ENCODE measurements around the gene LPAR1.

The LPAR1 gene

DNA sequence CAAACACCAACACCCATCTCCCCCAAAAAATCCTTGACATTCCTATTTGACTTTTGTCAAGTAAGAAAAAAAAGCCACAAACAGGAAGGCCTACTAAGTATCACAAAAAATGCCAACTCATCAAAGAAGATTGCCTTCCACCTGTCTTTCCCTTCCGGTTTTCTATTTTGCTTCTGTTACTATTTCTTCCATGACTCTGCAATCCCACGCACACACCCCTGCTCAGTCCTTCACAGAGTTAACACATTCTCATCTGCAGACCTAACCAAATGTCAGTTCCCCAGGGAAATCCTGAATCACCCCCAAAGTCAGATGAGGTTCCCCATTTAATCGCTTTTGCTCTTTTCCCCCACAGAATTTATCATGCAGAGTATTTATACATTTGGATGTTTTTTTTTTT lies 15.1 kb downstream of the LPAR1 start:
- ChIA-PET POLR2A (no interaction called here), CTCF (interaction anchor here (0.6 kb wide), 1 partner anchor 1244 kb away, joined by 3 read pairs; no protein-coding TSS in a partner anchor)
- Histone ChIP-seq H3K4me3 (ENCODE audit: low read depth, low read length) (no peak overlapping the region), H3K27ac (ENCODE audit: extremely low read depth, low read depth, low read length) (no peak overlapping the region), H3K36me3 (ENCODE audit: control insufficient read depth in 2 of 2, insufficient read depth in 1 of 2, low read length in 2 of 2) (no peaks in the 10 kb centered on the region), H3K4me1 (ENCODE audit: control insufficient read depth, insufficient read depth, low read length) (no peaks in the 10 kb centered on the region), H3K9me3 (ENCODE audit: control insufficient read depth, insufficient read depth, low read depth, low read length) (no peaks in the 10 kb centered on the region)
- TF ChIP-seq ZNF830 (tag by site-specific recombination; IDR thresholded peaks at IDR 0.05; ENCODE audit: low read depth) = no peak
- TF ChIP-seq ZFP3 (tag by site-specific recombination; IDR thresholded peaks at IDR 0.05; ENCODE audit: low read depth) = no peak
- TF ChIP-seq ZNF341 (tag by site-specific recombination; IDR thresholded peaks at IDR 0.05; ENCODE audit: low read depth) = no peak
- TF ChIP-seq ZNF621 (tag by site-specific recombination; IDR thresholded peaks at IDR 0.05) = no peak
- no peak for TF ChIP-seq GLI4 (tag by site-specific recombination; IDR thresholded peaks at IDR 0.05)
- no peak for TF ChIP-seq ZNF350 (tag by site-specific recombination; IDR thresholded peaks at IDR 0.05)
- TF ChIP-seq, protein P1, sequence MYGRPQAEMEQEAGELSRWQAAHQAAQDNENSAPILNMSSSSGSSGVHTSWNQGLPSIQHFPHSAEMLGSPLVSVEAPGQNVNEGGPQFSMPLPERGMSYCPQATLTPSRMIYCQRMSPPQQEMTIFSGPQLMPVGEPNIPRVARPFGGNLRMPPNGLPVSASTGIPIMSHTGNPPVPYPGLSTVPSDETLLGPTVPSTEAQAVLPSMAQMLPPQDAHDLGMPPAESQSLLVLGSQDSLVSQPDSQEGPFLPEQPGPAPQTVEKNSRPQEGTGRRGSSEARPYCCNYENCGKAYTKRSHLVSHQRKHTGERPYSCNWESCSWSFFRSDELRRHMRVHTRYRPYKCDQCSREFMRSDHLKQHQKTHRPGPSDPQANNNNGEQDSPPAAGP (tag by site-specific recombination; IDR thresholded peaks at IDR 0.05) = no peak
- TF ChIP-seq YY1 (tag by site-specific recombination; IDR thresholded peaks at IDR 0.05) = no peak
- TF ChIP-seq, protein P2, sequence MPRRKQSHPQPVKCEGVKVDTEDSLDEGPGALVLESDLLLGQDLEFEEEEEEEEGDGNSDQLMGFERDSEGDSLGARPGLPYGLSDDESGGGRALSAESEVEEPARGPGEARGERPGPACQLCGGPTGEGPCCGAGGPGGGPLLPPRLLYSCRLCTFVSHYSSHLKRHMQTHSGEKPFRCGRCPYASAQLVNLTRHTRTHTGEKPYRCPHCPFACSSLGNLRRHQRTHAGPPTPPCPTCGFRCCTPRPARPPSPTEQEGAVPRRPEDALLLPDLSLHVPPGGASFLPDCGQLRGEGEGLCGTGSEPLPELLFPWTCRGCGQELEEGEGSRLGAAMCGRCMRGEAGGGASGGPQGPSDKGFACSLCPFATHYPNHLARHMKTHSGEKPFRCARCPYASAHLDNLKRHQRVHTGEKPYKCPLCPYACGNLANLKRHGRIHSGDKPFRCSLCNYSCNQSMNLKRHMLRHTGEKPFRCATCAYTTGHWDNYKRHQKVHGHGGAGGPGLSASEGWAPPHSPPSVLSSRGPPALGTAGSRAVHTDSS (tag by site-specific recombination; IDR thresholded peaks at IDR 0.05) = no peak
- TF ChIP-seq ZNF664 (tag by site-specific recombination; IDR thresholded peaks at IDR 0.05) = no peak
- TF ChIP-seq, protein P3, sequence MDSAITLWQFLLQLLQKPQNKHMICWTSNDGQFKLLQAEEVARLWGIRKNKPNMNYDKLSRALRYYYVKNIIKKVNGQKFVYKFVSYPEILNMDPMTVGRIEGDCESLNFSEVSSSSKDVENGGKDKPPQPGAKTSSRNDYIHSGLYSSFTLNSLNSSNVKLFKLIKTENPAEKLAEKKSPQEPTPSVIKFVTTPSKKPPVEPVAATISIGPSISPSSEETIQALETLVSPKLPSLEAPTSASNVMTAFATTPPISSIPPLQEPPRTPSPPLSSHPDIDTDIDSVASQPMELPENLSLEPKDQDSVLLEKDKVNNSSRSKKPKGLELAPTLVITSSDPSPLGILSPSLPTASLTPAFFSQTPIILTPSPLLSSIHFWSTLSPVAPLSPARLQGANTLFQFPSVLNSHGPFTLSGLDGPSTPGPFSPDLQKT (IDR thresholded peaks at IDR 0.05; ENCODE audit: borderline replicate concordance, low read depth, low read length) = no peak
- no peak for TF ChIP-seq SCRT2 (tag by site-specific recombination; IDR thresholded peaks at IDR 0.05)
- TF ChIP-seq ZNF660 (tag by site-specific recombination; IDR thresholded peaks at IDR 0.05) = no peak
- TF ChIP-seq ZNF548 (tag by site-specific recombination; IDR thresholded peaks at IDR 0.05) = no peak

DNA sequence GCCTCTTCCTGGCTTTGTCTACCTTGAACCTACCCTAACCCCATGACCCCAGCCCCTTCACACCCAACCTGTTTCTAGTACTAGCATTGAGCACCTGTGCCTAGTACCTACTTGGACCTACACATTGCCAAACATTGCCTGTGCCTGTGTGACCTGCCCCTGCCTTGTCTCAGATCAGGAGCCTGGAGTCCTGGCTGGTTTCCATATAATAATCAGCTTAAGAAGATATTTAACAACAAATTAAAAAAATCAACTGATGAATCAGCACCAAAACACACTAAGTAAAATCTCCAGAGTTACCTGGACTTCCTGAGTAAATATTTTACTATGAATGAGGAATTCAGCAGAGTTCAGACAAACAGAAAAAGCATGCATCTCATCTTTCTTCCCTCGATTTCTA lies 17.7 kb downstream of the LPAR1 start:
- ChIA-PET CTCF (no interaction called here), POLR2A (no interaction called here)
- Histone ChIP-seq H3K27ac (ENCODE audit: extremely low read depth, low read depth, low read length) (no peak overlapping the region), H3K4me3 (ENCODE audit: low read depth, low read length) (no peak overlapping the region), H3K36me3 (ENCODE audit: control insufficient read depth in 2 of 2, insufficient read depth in 1 of 2, low read length in 2 of 2) (no peaks in the 10 kb centered on the region), H3K9me3 (ENCODE audit: control insufficient read depth, insufficient read depth, low read depth, low read length) (no peaks in the 10 kb centered on the region), H3K4me1 (ENCODE audit: control insufficient read depth, insufficient read depth, low read length) (0 out of 2 replicates have a peak, but pooled peaks cover 2% of the 10 kb centered on the region)
- TF ChIP-seq ZNF433 (tag by site-specific recombination; IDR thresholded peaks at IDR 0.05; ENCODE audit: low read depth) (no peak), ZNF274 (IDR thresholded peaks at IDR 0.05; ENCODE audit: low read length) (no peak), ZNF274 (tag by site-specific recombination; IDR thresholded peaks at IDR 0.05; ENCODE audit: borderline replicate concordance) (no peak), ZFP37 (tag by site-specific recombination; IDR thresholded peaks at IDR 0.05) (no peak)
- TF ChIP-seq, protein P4, sequence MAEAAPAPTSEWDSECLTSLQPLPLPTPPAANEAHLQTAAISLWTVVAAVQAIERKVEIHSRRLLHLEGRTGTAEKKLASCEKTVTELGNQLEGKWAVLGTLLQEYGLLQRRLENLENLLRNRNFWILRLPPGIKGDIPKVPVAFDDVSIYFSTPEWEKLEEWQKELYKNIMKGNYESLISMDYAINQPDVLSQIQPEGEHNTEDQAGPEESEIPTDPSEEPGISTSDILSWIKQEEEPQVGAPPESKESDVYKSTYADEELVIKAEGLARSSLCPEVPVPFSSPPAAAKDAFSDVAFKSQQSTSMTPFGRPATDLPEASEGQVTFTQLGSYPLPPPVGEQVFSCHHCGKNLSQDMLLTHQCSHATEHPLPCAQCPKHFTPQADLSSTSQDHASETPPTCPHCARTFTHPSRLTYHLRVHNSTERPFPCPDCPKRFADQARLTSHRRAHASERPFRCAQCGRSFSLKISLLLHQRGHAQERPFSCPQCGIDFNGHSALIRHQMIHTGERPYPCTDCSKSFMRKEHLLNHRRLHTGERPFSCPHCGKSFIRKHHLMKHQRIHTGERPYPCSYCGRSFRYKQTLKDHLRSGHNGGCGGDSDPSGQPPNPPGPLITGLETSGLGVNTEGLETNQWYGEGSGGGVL (tag by site-specific recombination; IDR thresholded peaks at IDR 0.05) = no peak
- TF ChIP-seq, protein P5, sequence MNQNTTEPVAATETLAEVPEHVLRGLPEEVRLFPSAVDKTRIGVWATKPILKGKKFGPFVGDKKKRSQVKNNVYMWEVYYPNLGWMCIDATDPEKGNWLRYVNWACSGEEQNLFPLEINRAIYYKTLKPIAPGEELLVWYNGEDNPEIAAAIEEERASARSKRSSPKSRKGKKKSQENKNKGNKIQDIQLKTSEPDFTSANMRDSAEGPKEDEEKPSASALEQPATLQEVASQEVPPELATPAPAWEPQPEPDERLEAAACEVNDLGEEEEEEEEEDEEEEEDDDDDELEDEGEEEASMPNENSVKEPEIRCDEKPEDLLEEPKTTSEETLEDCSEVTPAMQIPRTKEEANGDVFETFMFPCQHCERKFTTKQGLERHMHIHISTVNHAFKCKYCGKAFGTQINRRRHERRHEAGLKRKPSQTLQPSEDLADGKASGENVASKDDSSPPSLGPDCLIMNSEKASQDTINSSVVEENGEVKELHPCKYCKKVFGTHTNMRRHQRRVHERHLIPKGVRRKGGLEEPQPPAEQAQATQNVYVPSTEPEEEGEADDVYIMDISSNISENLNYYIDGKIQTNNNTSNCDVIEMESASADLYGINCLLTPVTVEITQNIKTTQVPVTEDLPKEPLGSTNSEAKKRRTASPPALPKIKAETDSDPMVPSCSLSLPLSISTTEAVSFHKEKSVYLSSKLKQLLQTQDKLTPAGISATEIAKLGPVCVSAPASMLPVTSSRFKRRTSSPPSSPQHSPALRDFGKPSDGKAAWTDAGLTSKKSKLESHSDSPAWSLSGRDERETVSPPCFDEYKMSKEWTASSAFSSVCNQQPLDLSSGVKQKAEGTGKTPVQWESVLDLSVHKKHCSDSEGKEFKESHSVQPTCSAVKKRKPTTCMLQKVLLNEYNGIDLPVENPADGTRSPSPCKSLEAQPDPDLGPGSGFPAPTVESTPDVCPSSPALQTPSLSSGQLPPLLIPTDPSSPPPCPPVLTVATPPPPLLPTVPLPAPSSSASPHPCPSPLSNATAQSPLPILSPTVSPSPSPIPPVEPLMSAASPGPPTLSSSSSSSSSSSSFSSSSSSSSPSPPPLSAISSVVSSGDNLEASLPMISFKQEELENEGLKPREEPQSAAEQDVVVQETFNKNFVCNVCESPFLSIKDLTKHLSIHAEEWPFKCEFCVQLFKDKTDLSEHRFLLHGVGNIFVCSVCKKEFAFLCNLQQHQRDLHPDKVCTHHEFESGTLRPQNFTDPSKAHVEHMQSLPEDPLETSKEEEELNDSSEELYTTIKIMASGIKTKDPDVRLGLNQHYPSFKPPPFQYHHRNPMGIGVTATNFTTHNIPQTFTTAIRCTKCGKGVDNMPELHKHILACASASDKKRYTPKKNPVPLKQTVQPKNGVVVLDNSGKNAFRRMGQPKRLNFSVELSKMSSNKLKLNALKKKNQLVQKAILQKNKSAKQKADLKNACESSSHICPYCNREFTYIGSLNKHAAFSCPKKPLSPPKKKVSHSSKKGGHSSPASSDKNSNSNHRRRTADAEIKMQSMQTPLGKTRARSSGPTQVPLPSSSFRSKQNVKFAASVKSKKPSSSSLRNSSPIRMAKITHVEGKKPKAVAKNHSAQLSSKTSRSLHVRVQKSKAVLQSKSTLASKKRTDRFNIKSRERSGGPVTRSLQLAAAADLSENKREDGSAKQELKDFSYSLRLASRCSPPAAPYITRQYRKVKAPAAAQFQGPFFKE (tag by site-specific recombination; IDR thresholded peaks at IDR 0.05; ENCODE audit: borderline replicate concordance) = no peak
- TF ChIP-seq, protein P6, sequence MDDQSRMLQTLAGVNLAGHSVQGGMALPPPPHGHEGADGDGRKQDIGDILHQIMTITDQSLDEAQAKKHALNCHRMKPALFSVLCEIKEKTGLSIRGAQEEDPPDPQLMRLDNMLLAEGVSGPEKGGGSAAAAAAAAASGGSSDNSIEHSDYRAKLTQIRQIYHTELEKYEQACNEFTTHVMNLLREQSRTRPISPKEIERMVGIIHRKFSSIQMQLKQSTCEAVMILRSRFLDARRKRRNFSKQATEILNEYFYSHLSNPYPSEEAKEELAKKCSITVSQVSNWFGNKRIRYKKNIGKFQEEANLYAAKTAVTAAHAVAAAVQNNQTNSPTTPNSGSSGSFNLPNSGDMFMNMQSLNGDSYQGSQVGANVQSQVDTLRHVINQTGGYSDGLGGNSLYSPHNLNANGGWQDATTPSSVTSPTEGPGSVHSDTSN (CRISPR knock-in tag; IDR thresholded peaks at IDR 0.05) = no peak
- TF ChIP-seq, protein P7, sequence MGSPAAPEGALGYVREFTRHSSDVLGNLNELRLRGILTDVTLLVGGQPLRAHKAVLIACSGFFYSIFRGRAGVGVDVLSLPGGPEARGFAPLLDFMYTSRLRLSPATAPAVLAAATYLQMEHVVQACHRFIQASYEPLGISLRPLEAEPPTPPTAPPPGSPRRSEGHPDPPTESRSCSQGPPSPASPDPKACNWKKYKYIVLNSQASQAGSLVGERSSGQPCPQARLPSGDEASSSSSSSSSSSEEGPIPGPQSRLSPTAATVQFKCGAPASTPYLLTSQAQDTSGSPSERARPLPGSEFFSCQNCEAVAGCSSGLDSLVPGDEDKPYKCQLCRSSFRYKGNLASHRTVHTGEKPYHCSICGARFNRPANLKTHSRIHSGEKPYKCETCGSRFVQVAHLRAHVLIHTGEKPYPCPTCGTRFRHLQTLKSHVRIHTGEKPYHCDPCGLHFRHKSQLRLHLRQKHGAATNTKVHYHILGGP (tag by site-specific recombination; IDR thresholded peaks at IDR 0.05) = no peak
